Hematopoietic multipotent progenitor cell treated with erythropoietin and hydrocortisone succinate and interleukin-3 and kit ligand, for 8 days (in vitro differentiated cells): ENCODE measurements around the gene TTC9.

Source experiments
- DNase-seq: peaks from one replicate; pipeline ENCODE4 v3.0.0-alpha.2; 2015

Gene TTC9

GRCh38 chr14:70718383-70719118 lies 76.8 kb downstream of the TTC9 start:
- DNase-seq, result no peak

- no peak for DNase-seq
Observed at GRCh38 chr14:70721542-70721941, 79.8 kb downstream of the TTC9 start.

GRCh38 chr14:70722418-70722817 lies 80.7 kb downstream of the TTC9 start:
- DNase-seq, result no peak

- DNase-seq, result no peak
Observed at GRCh38 chr14:70723276-70723675, 81.6 kb downstream of the TTC9 start.

- DNase-seq, result no peak
Observed at GRCh38 chr14:70724110-70724509, 82.4 kb downstream of the TTC9 start.

- DNase-seq, result no peak
Observed at GRCh38 chr14:70724944-70725343, 83.2 kb downstream of the TTC9 start.
